ENCODE results near the gene SAPCD1.
A peak's percentile ranks its signal among the peaks of the same experiment; 100 is the strongest.
"Not testable (repeated sequence)": the region's sequence is repeated elsewhere in the genome, so short reads cannot be mapped to it uniquely, and the experiment has no call there.

Gene SAPCD1

GRCh38 chr6:31801031-31801927 is 38.8 kb downstream of the SAPCD1 start:
- DNase-seq (ENCODE audit: low spot score), result not testable (repeated sequence)

- DNase-seq (ENCODE audit: low spot score), result no peak
Measured at GRCh38 chr6:31805939-31806469, 43.5 kb downstream of the SAPCD1 start.

- DNase-seq (ENCODE audit: low spot score), result peak; percentile 96
Measured at GRCh38 chr6:31806470-31807272, 44.2 kb downstream of the SAPCD1 start, which contains the start of gene LSM2. Gene LSM2 (minus strand): TSS chr6:31806966. CDS start chr6:31806757, 209 bp downstream.

- DNase-seq (ENCODE audit: low spot score), result not testable (repeated sequence)
Measured at GRCh38 chr6:31808599-31808998, 46.1 kb downstream of the SAPCD1 start.

- DNase-seq (ENCODE audit: low spot score), result no peak
Measured at GRCh38 chr6:31811645-31812044, 49.2 kb downstream of the SAPCD1 start.

- no peak for DNase-seq (ENCODE audit: low spot score)
Measured at GRCh38 chr6:31813465-31813849, 51.0 kb downstream of the SAPCD1 start.

Data from RKO (cell line).